Colonic mucosa (tissue), 4 donors: ENCODE measurements around the gene DCAF17. TPM values are rescaled to one million over a fixed set of nuclear protein-coding genes. Genes with fewer than 3 reads are reported as not detected.

ENCODE experiments used
- DNase-seq: peaks from one replicate; pipeline ENCODE4 v3.0.0-alpha.2; 2020
- H3K27ac ChIP-seq: fragments of 200-600 bp; one replicate; pipeline ENCODE4 v1.8.0; 2021
- H3K27me3 ChIP-seq: fragments of 200-600 bp; one replicate; pipeline ENCODE4 v1.8.0; 2021
- H3K36me3 ChIP-seq: fragments of 200-600 bp; one replicate; pipeline ENCODE4 v1.8.0; 2021
- H3K4me1 ChIP-seq: fragments of 200-600 bp; one replicate; pipeline ENCODE4 v1.8.0; 2021; ENCODE audit warnings: mild to moderate bottlenecking
- H3K4me3 ChIP-seq: fragments of 200-600 bp; one replicate; pipeline ENCODE4 v1.8.0; 2021
- H3K9ac ChIP-seq, 2 donors: one replicate each; pipeline ENCODE4 v1.7.0; 2013; ENCODE audit warnings: control low read depth in 2 of 2, low read depth in 2 of 2, low read length in 2 of 2
- H3K9me3 ChIP-seq: fragments of 200-600 bp; one replicate; pipeline ENCODE4 v1.8.0; 2021
- CTCF ChIP-seq: fragments of 200-600 bp; IDR thresholded peaks from one replicate; pipeline ENCODE4 v1.8.0; 2022; ENCODE audit warnings: antibody characterized with exemption, mild to moderate bottlenecking
- intact Hi-C: fragments of 100-400 bp; cut with DNase I; formaldehyde crosslinking; loops from one replicate; pipeline ENCODE4 v1.14.1; 2022
- total RNA-seq, 2 donors: library from RNA; stranded (reverse); fragmentation: NEBNext Ultra II Directional in 1 of 2; extraction: Animal tissue kit (Norgen Biotek cat#: 25700) in 1 of 2; gene quantifications; one replicate each; pipeline ENCODE4 v1.2.1, GENCODE V29; 2021
- donor health status: healthy.
- donor health status: DM: no; HTN: no; CAD: no.
- donor health status: DM: no; HTN: no; CAD: no.

Gene DCAF17
- total RNA-seq, 2 donors from 2014 or later, result 9.7 to 10.2 TPM

GRCh38 chr2:171390941-171391516, 43.0 kb upstream of the DCAF17 start:
- no peak for DNase-seq
- no peak for TF ChIP-seq CTCF
- Histone ChIP-seq H3K4me1 (no peaks in the 10 kb centered on the region), H3K27me3 (no peaks in the 10 kb centered on the region), H3K9ac (no peak overlapping the region), H3K9me3 (no peaks in the 10 kb centered on the region), H3K36me3 (no peaks in the 10 kb centered on the region), H3K27ac (no peak overlapping the region), H3K4me3 (no peak overlapping the region)
- intact Hi-C loops, result no loop called here

- H3K27ac ChIP-seq, result no peak overlapping the region
- no peak overlapping the region for H3K9ac ChIP-seq
- no peaks in the 10 kb centered on the region for H3K4me1 ChIP-seq
- no peaks in the 10 kb centered on the region for H3K9me3 ChIP-seq
- no peak for DNase-seq
- no peak overlapping the region for H3K4me3 ChIP-seq
- no peak for TF ChIP-seq CTCF
- intact Hi-C loops, result no loop called here
- no peaks in the 10 kb centered on the region for H3K36me3 ChIP-seq
- no peaks in the 10 kb centered on the region for H3K27me3 ChIP-seq
Observed at GRCh38 chr2:171391532-171391931, 42.5 kb upstream of the DCAF17 start.

GRCh38 chr2:171393487-171393886, 40.5 kb upstream of the DCAF17 start:
- intact Hi-C loops, result no loop called here
- TF ChIP-seq CTCF, result no peak

GRCh38 chr2:171394164-171394740, 39.8 kb upstream of the DCAF17 start:
- Histone ChIP-seq H3K27ac (no peak overlapping the region), H3K9me3 (no peaks in the 10 kb centered on the region), H3K4me1 (no peaks in the 10 kb centered on the region), H3K4me3 (no peak overlapping the region), H3K9ac (no peak overlapping the region), H3K36me3 (no peaks in the 10 kb centered on the region), H3K27me3 (no peaks in the 10 kb centered on the region)
- intact Hi-C loops, result no loop called here
- no peak for TF ChIP-seq CTCF
- DNase-seq, result no peak

More at GRCh38 chr2:171393487-171393886, 40.5 kb upstream of the DCAF17 start:
- H3K27me3 ChIP-seq, result no peaks in the 10 kb centered on the region
- no peaks in the 10 kb centered on the region for H3K36me3 ChIP-seq
- H3K4me3 ChIP-seq, result no peak overlapping the region
- no peaks in the 10 kb centered on the region for H3K4me1 ChIP-seq
- no peaks in the 10 kb centered on the region for H3K9me3 ChIP-seq
- H3K9ac ChIP-seq, result no peak overlapping the region
- DNase-seq, result no peak
- H3K27ac ChIP-seq, result no peak overlapping the region

- DNase-seq, result no peak
- Histone ChIP-seq H3K36me3 (no peaks in the 10 kb centered on the region), H3K4me3 (no peak overlapping the region), H3K27ac (no peak overlapping the region), H3K9me3 (no peaks in the 10 kb centered on the region), H3K9ac (no peak overlapping the region), H3K27me3 (no peaks in the 10 kb centered on the region), H3K4me1 (no peaks in the 10 kb centered on the region)
- no peak for TF ChIP-seq CTCF
- intact Hi-C loops, result no loop called here
Observed at GRCh38 chr2:171399292-171399691, 34.7 kb upstream of the DCAF17 start.
